Upper lobe of left lung (tissue), 6 donors: ENCODE data around the gene MPRIP. TPM values are rescaled to one million over a fixed set of nuclear protein-coding genes. Genes with fewer than 3 reads are reported as not detected.

ENCODE experiments used
- ATAC-seq, 2 donors: fragments of 200-7000 bp; cut with Tn5 transposase; one replicate each; pipeline ENCODE4 v1.9.1; 2022; ENCODE audit warnings: mild to moderate bottlenecking in 2 of 2, moderate library complexity in 2 of 2; ENCODE audit not compliant: low FRiP score in 2 of 2
- DNase-seq, 2 donors: peaks; one replicate each; pipeline ENCODE4 v3.0.0-alpha.2; 2019 to 2020
- H3K27ac ChIP-seq, 4 donors: fragments of 200-600 bp; sonication (generic); one replicate each; pipeline ENCODE4 v1.5.1; 2016 to 2019
- H3K27me3 ChIP-seq, 4 donors: fragments of 200-600 bp; sonication (generic); one replicate each; pipeline ENCODE4 v1.5.1; 2017 to 2019
- H3K36me3 ChIP-seq, 4 donors: fragments of 200-600 bp; sonication (generic); one replicate each; pipeline ENCODE4 v1.5.1; 2016 to 2019
- H3K4me1 ChIP-seq, 4 donors: fragments of 200-600 bp; sonication (generic); one replicate each; pipeline ENCODE4 v1.5.1; 2018 to 2019
- H3K4me3 ChIP-seq, 4 donors: fragments of 200-600 bp; sonication (generic); one replicate each; pipeline ENCODE4 v1.5.1; 2017 to 2019; ENCODE audit warnings: mild to moderate bottlenecking in 2 of 4, moderate library complexity in 1 of 4
- H3K9me3 ChIP-seq, 4 donors: fragments of 200-600 bp; sonication (generic); one replicate each; pipeline ENCODE4 v1.5.1; 2018 to 2019
- CTCF ChIP-seq, 6 experiments: fragments of 450-650 bp in 4 of 6; fragments of 200-600 bp in 2 of 6; sonication (generic) in 2 of 6; IDR thresholded peaks; one replicate each; pipeline ENCODE4 v1.5.1; 2016 to 2019; ENCODE audit warnings: antibody characterized with exemption in 6 of 6
- EP300 ChIP-seq, 4 donors: sonication (generic); formaldehyde crosslinking; IDR thresholded peaks; one replicate each; pipeline ENCODE4 v1.5.1; 2017; ENCODE audit warnings: antibody characterized with exemption in 4 of 4, control low read depth in 2 of 4
- POLR2A ChIP-seq, 4 donors: fragments of 450-650 bp; IDR thresholded peaks; one replicate each; pipeline ENCODE4 v1.5.1; 2016 to 2017; ENCODE audit warnings: antibody characterized with exemption in 4 of 4, mild to moderate bottlenecking in 2 of 4
- POLR2AphosphoS5 ChIP-seq, 2 donors: sonication (generic); formaldehyde crosslinking; IDR thresholded peaks; one replicate each; pipeline ENCODE4 v1.5.1; 2017; ENCODE audit warnings: antibody characterized with exemption in 2 of 2
- WGBS, 2 donors: methylation state at CpG; one replicate each; pipeline ENCODE4 v1.1.5; 2017 to 2018; 5-methylcytosine and 5-hydroxymethylcytosine counted together
- total RNA-seq, 6 donors: library from RNA; depleted of rRNA in 4 of 6; stranded (reverse); fragments of >200 nt in 4 of 6; gene quantifications; one replicate each; pipeline versions ENCODE4 v1.1.0 to v1.2.1, GENCODE V29; 2016 to 2021
- donor health status: DM: no; HTN: no; CAD: no; lungs with moderate emphysema.
- donor health status: DM: no; HTN: yes; CAD: no; lungs with severe emphysema.

MPRIP gene
- total RNA-seq, 6 donors from 2014 or later = 201 to 380 (median 285) TPM

GRCh38 chr17:17228521-17229279 lies 186.4 kb downstream of the MPRIP start:
- peaks cover 0 to under 1% (median 0%) of the 10 kb centered on the region in 4 donors for H3K4me1 ChIP-seq
- no peak overlapping the region for H3K4me3 ChIP-seq
- no peaks in the 10 kb centered on the region for H3K9me3 ChIP-seq
- no peak overlapping the region for H3K27ac ChIP-seq
- WGBS, 2 donors = 90 to 94% methylated on average over 16 to 17 of the region's 17 CpGs
- no peaks in the 10 kb centered on the region for H3K27me3 ChIP-seq
- ATAC-seq (peak in 1 of 2 donors; percentile 19), DNase-seq (peak in 1 of 2 donors; percentile 68)
- TF ChIP-seq CTCF (IDR thresholded peaks at IDR 0.05) (no peak), POLR2A (IDR thresholded peaks at IDR 0.05) (no peak), POLR2AphosphoS5 (IDR thresholded peaks at IDR 0.05) (no peak), EP300 (IDR thresholded peaks at IDR 0.05) (no peak)
- H3K36me3 ChIP-seq = peaks cover 41 to 92% (median 89%) of the 10 kb centered on the region in 4 donors

GRCh38 chr17:17229416-17230384 lies 187.4 kb downstream of the MPRIP start:
- Histone ChIP-seq H3K36me3 (peaks cover 38 to 82% (median 79%) of the 10 kb centered on the region in 4 donors), H3K27ac (no peak overlapping the region), H3K27me3 (no peaks in the 10 kb centered on the region), H3K9me3 (no peaks in the 10 kb centered on the region), H3K4me1 (peaks cover 3 to 10% (median 7%) of the 10 kb centered on the region in 4 donors), H3K4me3 (no peak overlapping the region)
- no peak for DNase-seq
- no peak for TF ChIP-seq POLR2A (IDR thresholded peaks at IDR 0.05)
- no peak for TF ChIP-seq CTCF (IDR thresholded peaks at IDR 0.05)
- TF ChIP-seq EP300 (IDR thresholded peaks at IDR 0.05) = no peak
- no peak for TF ChIP-seq POLR2AphosphoS5 (IDR thresholded peaks at IDR 0.05)
- ATAC-seq = no peak
- WGBS, 2 donors = 90 to 91% methylated on average over 24 to 26 of the region's 26 CpGs

GRCh38 chr17:17231621-17232302 lies 189.5 kb downstream of the MPRIP start:
- WGBS, 2 donors = 86 to 92% methylated on average over 15 to 16 of the region's 16 CpGs
- Histone ChIP-seq H3K27me3 (no peaks in the 10 kb centered on the region), H3K9me3 (no peaks in the 10 kb centered on the region), H3K36me3 (peaks cover 20 to 62% (median 58%) of the 10 kb centered on the region in 4 donors), H3K4me1 (peaks cover 17 to 26% (median 20%) of the 10 kb centered on the region in 4 donors), H3K4me3 (no peak overlapping the region), H3K27ac (no peak overlapping the region)
- TF ChIP-seq POLR2AphosphoS5 (IDR thresholded peaks at IDR 0.05) (no peak), CTCF (IDR thresholded peaks at IDR 0.05) (no peak), POLR2A (IDR thresholded peaks at IDR 0.05) (no peak), EP300 (IDR thresholded peaks at IDR 0.05) (no peak)
- DNase-seq = no peak
- ATAC-seq = no peak

DNA sequence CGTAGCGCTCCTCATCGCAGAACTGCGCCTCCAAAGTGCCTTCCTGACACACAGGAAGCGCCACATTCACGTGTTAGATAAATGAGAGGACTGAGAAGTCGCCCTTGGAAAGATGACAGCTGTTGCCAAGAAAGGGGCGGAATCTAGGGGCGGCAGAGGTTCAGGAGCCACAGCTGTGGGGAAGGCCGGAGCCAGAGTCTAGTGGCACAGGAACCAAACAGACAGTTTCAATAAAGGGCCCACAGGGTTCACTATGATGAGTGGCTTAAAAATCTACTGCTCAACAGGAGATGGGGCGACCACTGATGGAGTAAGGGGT lies 190.0 kb downstream of the MPRIP start:
- TF ChIP-seq CTCF (IDR thresholded peaks at IDR 0.05) = no peak
- TF ChIP-seq EP300 (IDR thresholded peaks at IDR 0.05) = no peak
- no peak for TF ChIP-seq POLR2AphosphoS5 (IDR thresholded peaks at IDR 0.05)
- H3K36me3 ChIP-seq = peaks cover 15 to 57% (median 53%) of the 10 kb centered on the region in 4 donors

More for the DNA sequence above, 190.0 kb downstream of the MPRIP start:
- Histone ChIP-seq H3K4me3 (no peak overlapping the region), H3K4me1 (peaks cover 17 to 26% (median 20%) of the 10 kb centered on the region in 4 donors), H3K27me3 (no peaks in the 10 kb centered on the region), H3K27ac (no peak overlapping the region), H3K9me3 (no peaks in the 10 kb centered on the region)
- ATAC-seq (no peak), DNase-seq (no peak)
- 83 to 85% methylated on average over 11 of the region's 11 CpGs for WGBS, 2 donors
